HG03103 (cell line): ENCODE data around the gene ITGA11.
"Not testable (repeated sequence)": the region's sequence is repeated elsewhere in the genome, so short reads cannot be mapped to it uniquely, and the experiment has no call there.

ENCODE experiments used
- ATAC-seq: cut with Tn5 transposase; IDR thresholded peaks from one replicate; pipeline ENCODE4 v1.9.1; 2021; ENCODE audit warnings: low read depth; ENCODE audit not compliant: unreplicated experiment

Gene ITGA11

DNA sequence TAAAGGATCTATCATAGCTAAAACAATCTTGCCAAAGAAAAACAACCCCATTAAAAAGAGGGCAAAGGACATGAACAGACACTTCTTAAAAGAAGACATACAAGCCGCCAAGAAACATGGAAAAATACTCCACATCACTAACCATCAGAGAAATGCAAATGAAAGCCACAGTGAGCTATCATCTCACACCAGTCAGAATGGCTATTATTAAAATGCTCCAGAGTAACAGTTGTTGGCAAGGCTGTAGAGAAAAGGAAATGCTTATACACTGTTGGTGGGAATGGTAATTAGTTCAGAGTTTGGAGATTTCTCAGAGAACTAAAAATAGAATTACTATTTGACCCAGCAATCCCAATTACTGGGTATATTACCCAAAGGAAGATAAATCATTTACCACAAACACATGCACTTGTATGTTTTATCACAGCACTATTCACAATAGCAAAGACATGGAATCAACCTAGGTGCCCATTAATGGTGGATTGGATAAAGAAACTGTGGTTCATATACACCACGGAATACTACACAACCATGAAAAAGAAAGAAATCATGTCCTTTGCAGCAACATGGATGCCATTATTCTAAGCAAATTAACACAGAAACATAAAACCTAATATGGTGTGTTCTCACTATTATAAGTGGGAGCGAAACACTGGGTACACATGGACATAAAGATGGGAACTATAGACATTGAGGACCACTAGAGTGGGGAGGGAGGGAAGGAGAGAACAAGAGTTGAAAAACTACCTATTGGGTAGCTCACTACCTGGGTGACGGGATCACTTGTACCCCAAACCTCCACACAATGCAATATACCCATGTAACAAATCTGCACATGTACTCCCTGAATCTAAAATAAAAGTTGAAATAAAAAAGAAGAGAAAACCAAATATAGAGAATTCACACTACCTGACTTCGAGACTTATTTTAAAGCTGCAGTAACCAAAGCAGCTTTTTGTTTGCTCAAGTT, 32.6 kb downstream of the ITGA11 start:
- no peak for ATAC-seq

DNA sequence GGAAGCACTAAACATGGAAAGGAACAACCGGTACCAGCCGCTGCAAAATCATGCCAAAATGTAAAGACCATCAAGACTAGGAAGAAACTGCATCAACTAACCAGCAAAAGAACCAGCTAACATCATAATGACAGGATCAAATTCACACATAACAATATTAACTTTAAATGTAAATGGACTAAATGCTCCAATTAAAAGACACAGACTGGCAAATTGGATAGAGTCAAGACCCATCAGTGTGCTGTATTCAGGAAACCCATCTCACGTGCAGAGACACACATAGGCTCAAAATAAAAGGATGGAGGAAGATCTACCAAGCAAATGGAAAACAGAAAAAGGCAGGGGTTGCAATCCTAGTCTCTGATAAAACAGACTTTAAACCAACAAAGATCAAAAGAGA, 34.0 kb downstream of the ITGA11 start:
- not testable (repeated sequence) for ATAC-seq

GRCh38 chr15:68396068-68396467, 35.9 kb downstream of the ITGA11 start:
- ATAC-seq, result no peak

- ATAC-seq, result no peak
These were observed 40.8 kb downstream of the ITGA11 start for GRCh38 chr15:68391121-68391520.

GRCh38 chr15:68389936-68390817, 41.8 kb downstream of the ITGA11 start:
- no peak for ATAC-seq

DNA sequence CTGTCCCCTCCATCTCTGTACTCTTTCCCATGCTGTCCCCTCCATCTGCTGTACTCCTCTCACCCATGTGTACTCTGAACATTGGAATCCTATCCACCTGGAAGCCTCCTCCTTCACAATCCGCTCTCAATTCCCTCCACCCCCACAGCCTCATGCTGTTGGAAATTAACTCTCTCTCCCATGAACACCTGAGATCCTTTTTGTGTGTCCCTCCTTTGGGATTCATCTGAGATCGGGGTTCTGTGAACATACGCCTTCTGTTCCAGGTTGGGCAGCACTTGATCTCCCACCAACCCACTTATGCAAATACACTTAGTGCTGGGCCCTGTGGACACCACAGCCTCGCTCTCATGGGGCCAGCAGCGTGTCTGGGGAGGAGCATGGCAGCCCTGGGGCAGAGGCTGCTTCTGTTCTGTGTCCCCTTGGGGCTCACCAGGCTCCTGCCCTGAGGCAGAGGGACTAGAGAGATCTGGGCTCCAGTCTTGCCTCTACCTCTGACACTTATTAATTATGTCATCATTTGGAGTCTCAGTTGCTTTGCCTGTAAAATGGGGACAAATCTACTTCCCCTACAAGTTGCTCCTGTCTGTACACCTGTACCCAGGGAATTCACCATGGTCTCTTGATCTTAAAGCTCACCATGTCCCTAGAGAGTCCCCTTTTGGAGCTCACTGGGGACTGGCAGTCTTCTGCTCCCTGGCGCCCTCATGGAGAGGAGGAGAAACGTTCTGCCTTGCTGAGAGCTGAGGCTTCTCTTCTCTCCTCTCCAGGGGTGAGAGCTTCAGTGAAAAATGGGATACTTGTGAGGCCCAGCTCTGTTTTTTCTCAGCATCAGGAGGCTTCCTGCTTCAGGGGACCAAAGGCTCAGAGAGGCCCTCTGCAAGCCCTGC, 42.7 kb downstream of the ITGA11 start:
- no peak for ATAC-seq

DNA sequence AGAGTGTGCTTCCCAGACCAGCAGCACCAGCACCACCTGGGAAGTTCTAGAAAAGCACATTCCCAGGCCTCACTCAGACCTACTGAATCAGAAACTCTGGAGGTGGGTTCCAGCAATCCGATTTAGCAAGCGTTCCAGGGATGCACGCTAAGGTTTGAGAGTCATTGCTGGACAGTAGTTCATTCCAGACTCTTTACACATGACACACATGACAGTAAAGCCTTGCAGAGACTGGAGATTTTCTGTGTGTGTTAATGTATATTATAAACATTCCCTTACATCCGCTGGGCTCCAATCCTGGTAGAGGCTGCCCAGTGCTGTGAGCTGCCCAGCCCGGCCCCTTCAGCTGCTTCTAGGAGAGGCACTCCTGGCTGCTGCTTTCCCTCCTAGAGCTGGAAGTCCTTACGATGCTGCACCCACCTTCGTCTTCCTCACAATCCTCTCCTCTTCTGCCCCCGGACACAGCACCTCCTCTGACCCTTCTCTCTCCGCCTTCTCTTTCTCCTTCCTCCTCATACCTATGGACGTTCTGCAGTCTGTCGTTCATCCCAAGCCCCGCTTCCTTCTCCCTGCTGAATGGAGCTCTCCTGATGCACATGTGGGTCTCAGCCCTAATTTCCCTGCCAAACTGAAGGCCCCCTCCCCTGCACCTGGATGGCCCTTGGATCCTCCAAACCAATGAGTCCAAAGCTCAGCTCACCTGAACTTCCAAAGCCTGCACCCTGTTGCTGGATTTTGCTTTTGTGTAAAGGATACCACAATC, 44.4 kb downstream of the ITGA11 start:
- no peak for ATAC-seq

DNA sequence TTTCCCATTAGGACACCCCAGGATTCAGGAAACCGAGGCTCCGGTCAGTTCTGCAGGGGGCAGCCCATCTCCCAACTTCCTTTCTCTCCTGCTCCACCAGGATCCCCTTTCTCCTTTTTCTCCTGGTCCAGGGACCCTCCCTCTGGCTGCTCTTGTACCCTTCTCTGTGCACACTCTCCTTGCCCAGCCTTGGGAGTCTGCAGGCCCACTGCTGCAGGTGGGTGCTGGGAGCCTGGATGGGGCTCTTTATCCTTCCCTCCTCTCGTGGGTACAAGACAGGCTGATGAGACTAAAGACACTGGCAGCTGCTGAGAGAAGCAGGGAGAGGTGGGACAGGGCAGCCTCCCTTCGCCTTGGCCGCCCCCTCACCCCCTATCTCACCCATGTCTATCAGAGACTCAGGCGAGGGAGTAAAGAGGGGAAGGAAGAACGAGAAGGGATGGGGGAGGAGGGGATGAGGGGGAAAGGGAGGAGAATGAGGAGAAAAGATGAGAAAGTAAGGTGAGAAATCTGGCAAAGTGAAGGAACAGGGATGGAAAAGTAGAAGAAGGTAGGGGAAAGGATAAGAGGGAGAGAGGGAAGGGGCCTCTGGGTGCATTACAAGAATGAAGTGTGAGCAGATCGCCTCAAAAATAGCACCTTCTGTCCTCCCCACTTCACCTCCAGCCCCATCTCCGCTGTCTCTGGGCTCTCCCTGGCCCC, 45.2 kb downstream of the ITGA11 start:
- no peak for ATAC-seq

- no peak for ATAC-seq
These were observed 46.0 kb downstream of the ITGA11 start for GRCh38 chr15:68385671-68386586.

DNA sequence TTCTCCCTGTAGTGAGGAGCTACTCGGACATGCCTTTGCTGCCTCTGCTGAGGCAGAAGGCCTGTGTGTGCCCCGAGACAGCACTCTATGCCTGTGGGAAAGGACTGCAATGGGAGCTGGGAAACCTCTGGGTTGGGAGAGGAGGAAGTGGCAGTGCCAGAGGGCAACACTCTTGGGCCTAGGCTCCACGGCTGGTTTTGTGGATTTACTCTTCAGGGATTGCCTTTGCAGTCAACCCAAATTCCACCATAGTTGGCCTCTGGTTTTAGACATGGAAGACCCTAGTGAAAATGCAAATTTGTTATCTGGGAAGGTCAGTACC, 46.8 kb downstream of the ITGA11 start:
- no peak for ATAC-seq

GRCh38 chr15:68384451-68385239, 47.3 kb downstream of the ITGA11 start:
- no peak for ATAC-seq

GRCh38 chr15:68383161-68384074, 48.5 kb downstream of the ITGA11 start:
- ATAC-seq, result no peak

GRCh38 chr15:68382286-68383007, 49.5 kb downstream of the ITGA11 start:
- ATAC-seq, result no peak

- no peak for ATAC-seq
These were observed 51.5 kb downstream of the ITGA11 start for GRCh38 chr15:68380456-68380855.

DNA sequence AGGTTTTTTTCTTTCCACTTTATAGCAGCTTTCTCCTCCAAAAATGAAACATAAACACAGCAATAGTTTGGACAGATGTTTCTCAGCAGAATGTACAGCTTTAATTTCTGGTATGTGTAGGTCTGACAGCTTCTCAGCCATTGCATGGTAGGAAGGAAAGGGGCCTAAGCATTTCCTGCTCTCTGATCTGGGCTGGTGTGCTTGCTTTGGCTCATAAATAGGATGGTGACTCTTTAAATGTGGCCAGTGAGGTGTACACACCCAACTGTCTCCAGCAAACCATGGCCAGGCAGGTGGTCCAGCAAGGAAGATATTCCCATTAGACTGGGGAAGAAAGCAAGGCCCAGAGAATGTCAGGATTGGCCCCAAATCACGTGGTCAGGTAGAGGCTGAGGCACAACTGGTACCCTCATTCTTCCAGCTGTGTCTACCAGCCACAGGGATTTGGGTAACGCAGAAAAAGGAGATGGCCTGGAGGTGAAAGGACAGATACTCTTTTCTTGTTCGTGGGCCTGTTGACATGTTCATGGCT, 52.1 kb downstream of the ITGA11 start:
- no peak for ATAC-seq
